ENCODE data around the gene XXYLT1. TPM values are rescaled to one million over a fixed set of nuclear protein-coding genes. Genes with fewer than 3 reads are reported as not detected.

The XXYLT1 gene
- total RNA-seq, 1 experiment from 2014 or later: 23.4 TPM

DNA sequence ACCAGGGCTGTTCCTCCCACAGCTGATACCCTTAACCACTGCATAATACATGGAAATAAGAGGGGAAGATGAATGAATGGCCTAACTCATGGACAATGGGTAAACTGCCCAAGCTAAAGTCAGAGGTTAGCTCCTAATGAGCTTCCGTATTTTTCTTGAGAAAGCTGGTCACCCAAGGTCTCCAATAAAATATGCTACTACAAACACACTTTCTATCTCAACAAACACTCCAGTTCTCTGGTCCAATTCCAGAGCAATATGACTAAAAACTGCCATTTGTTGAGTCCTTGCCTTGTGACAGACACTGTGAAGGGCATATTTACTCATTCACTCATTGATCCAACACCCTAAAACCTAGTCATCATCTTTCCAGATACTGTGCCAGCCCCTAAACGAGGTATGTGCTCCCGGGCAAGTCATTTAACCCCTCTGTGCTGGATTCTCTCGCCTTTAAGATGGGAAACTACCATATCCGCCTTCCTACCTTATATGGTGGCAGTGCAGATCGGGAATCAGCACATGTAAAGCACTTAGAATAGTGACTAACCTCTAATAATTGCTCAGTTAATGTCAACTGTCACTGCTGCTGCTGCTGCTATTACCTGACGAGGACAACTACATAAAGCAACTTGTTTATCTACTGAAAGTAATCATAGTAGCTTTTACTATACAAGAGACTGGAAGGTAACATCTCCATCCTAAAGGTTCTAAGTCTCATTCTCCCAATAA is 89.1 kb downstream of the XXYLT1 start:
- TF ChIP-seq, protein P1, sequence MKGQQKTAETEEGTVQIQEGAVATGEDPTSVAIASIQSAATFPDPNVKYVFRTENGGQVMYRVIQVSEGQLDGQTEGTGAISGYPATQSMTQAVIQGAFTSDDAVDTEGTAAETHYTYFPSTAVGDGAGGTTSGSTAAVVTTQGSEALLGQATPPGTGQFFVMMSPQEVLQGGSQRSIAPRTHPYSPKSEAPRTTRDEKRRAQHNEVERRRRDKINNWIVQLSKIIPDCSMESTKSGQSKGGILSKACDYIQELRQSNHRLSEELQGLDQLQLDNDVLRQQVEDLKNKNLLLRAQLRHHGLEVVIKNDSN (CRISPR knock-in tag; IDR thresholded peaks at IDR 0.05): no peak
- TF ChIP-seq MXD4 (CRISPR knock-in tag; IDR thresholded peaks at IDR 0.05; ENCODE audit: borderline replicate concordance) (no peak), ZNF423 (CRISPR knock-in tag; IDR thresholded peaks at IDR 0.05) (no peak), SP1 (CRISPR knock-in tag; conservative IDR thresholded peaks at IDR 0.05) (no peak), ELF4 (CRISPR knock-in tag; IDR thresholded peaks at IDR 0.05; ENCODE audit: low read depth) (no peak), GABPB1 (CRISPR knock-in tag; IDR thresholded peaks at IDR 0.05) (no peak), TEAD4 (CRISPR knock-in tag; IDR thresholded peaks at IDR 0.05) (no peak), NR3C1 (CRISPR knock-in tag; conservative IDR thresholded peaks at IDR 0.05; ENCODE audit: low read depth) (no peak), GRHL2 (CRISPR knock-in tag; IDR thresholded peaks at IDR 0.05; ENCODE audit: insufficient replicate concordance, severe bottlenecking) (no peak), HMGA2 (CRISPR knock-in tag; IDR thresholded peaks at IDR 0.05) (no peak)
- TF ChIP-seq, protein P2, sequence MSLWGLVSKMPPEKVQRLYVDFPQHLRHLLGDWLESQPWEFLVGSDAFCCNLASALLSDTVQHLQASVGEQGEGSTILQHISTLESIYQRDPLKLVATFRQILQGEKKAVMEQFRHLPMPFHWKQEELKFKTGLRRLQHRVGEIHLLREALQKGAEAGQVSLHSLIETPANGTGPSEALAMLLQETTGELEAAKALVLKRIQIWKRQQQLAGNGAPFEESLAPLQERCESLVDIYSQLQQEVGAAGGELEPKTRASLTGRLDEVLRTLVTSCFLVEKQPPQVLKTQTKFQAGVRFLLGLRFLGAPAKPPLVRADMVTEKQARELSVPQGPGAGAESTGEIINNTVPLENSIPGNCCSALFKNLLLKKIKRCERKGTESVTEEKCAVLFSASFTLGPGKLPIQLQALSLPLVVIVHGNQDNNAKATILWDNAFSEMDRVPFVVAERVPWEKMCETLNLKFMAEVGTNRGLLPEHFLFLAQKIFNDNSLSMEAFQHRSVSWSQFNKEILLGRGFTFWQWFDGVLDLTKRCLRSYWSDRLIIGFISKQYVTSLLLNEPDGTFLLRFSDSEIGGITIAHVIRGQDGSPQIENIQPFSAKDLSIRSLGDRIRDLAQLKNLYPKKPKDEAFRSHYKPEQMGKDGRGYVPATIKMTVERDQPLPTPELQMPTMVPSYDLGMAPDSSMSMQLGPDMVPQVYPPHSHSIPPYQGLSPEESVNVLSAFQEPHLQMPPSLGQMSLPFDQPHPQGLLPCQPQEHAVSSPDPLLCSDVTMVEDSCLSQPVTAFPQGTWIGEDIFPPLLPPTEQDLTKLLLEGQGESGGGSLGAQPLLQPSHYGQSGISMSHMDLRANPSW (CRISPR knock-in tag; conservative IDR thresholded peaks at IDR 0.05; ENCODE audit: low read depth): no peak
- TF ChIP-seq, protein P3, sequence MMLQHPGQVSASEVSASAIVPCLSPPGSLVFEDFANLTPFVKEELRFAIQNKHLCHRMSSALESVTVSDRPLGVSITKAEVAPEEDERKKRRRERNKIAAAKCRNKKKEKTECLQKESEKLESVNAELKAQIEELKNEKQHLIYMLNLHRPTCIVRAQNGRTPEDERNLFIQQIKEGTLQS (CRISPR knock-in tag; conservative IDR thresholded peaks at IDR 0.05): no peak
- TF ChIP-seq, protein P4, sequence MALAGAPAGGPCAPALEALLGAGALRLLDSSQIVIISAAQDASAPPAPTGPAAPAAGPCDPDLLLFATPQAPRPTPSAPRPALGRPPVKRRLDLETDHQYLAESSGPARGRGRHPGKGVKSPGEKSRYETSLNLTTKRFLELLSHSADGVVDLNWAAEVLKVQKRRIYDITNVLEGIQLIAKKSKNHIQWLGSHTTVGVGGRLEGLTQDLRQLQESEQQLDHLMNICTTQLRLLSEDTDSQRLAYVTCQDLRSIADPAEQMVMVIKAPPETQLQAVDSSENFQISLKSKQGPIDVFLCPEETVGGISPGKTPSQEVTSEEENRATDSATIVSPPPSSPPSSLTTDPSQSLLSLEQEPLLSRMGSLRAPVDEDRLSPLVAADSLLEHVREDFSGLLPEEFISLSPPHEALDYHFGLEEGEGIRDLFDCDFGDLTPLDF (CRISPR knock-in tag; IDR thresholded peaks at IDR 0.05): no peak
- TF ChIP-seq, protein P5, sequence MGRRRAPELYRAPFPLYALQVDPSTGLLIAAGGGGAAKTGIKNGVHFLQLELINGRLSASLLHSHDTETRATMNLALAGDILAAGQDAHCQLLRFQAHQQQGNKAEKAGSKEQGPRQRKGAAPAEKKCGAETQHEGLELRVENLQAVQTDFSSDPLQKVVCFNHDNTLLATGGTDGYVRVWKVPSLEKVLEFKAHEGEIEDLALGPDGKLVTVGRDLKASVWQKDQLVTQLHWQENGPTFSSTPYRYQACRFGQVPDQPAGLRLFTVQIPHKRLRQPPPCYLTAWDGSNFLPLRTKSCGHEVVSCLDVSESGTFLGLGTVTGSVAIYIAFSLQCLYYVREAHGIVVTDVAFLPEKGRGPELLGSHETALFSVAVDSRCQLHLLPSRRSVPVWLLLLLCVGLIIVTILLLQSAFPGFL (CRISPR knock-in tag; IDR thresholded peaks at IDR 0.05; ENCODE audit: borderline replicate concordance): no peak
- DNase-seq (ENCODE audit: low spot score) (no peak), ATAC-seq (no peak)
- no peaks in the 10 kb centered on the region for H3K9me3 Mint-ChIP-seq
- peaks cover 69% of the 10 kb centered on the region for H3K4me1 Mint-ChIP-seq
- H3K4me3 Mint-ChIP-seq: no peak overlapping the region
- peaks cover 5% of the 10 kb centered on the region for H3K36me3 Mint-ChIP-seq
- no peaks in the 10 kb centered on the region for H3K27me3 Mint-ChIP-seq (ENCODE audit: low read depth)
- CTCF ChIA-PET: interaction anchor here (1.1 kb wide), 1 partner anchor 13 kb away, joined by 4 read pairs; no protein-coding TSS in a partner anchor
- no peak overlapping the region; the same call in none of the 2 replicates for H3K27ac Mint-ChIP-seq
- POLR2A ChIA-PET: no interaction called here

DNA sequence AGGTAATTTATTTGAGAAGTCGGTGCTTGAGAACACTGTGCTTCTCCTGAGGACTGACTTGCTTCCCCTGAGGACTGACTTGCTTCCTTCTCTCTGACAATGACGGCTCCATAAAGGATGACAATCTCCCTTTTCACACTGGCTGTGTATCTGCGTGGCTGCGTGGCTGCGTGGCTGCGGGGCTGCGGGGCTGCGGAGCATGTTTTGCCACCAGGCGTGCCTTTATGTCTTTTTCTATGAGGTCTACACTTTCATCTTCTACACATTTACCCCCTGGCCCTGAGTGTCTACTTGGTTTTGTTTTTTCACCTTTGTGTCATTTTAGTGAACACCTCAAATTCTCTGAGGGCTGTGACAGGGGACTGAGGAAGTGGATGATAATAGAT is 89.9 kb downstream of the XXYLT1 start:
- DNase-seq (ENCODE audit: low spot score) (no peak), ATAC-seq (no peak)
- ChIA-PET POLR2A (no interaction called here), CTCF (no interaction called here)
- Mint-ChIP-seq H3K27ac (no peak overlapping the region), H3K36me3 (peaks cover 5% of the 10 kb centered on the region), H3K27me3 (ENCODE audit: low read depth) (no peaks in the 10 kb centered on the region), H3K4me1 (peaks cover 63% of the 10 kb centered on the region), H3K9me3 (no peaks in the 10 kb centered on the region), H3K4me3 (no peak overlapping the region)
- TF ChIP-seq TP53 (CRISPR knock-in tag; IDR thresholded peaks at IDR 0.05): no peak

DNA sequence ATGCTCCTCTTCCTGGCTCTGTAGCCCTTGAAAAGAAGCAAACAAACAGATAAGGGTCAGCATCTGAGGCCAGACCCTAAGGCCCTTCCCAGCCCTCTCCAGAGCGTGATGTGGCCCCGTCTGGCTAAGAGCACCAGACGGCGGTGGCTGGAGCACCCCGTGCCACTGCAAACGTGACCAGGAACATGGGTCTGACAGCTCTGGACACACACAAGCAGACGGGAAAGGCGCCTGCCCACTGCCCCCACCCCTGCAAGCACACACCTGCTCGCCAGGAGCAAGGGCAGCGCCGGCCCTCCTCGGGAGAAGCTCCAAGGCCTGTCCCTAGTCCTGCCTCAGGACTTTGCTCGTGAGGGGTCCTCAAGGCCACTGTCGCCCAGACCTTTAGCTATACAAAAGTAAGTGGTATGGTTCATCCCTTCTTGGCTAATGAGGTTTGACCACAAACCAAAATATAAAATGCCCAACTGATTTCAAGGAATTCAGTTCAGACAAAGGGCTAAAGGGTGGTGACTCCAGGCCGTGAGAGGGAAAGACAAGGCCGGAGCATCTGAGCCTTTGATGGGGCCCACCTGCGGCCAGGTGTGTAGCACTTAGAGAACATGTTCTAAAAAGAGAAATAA is 90.4 kb downstream of the XXYLT1 start:
- H3K36me3 Mint-ChIP-seq: peaks cover 7% of the 10 kb centered on the region
- TF ChIP-seq CREB1 (CRISPR knock-in tag; IDR thresholded peaks at IDR 0.05): no peak
- ChIA-PET POLR2A (no interaction called here), CTCF (no interaction called here)
- no peaks in the 10 kb centered on the region for H3K9me3 Mint-ChIP-seq
- ATAC-seq (no peak), DNase-seq (ENCODE audit: low spot score) (no peak)
- peak overlapping the region; percentile 75 for H3K27ac Mint-ChIP-seq
- peaks cover 58% of the 10 kb centered on the region for H3K4me1 Mint-ChIP-seq
- no peaks in the 10 kb centered on the region for H3K27me3 Mint-ChIP-seq (ENCODE audit: low read depth)
- no peak overlapping the region for H3K4me3 Mint-ChIP-seq

All from WTC11 (cell line).